GM13977 (cell line): ENCODE measurements around the gene LSM10.

Experiments
- DNase-seq: peaks from one replicate; pipeline ENCODE4 v3.0.0; 2012; ENCODE audit warnings: low spot score
- in situ Hi-C: fragments of 300-500 bp; cut with MboI; formaldehyde crosslinking; loops from one replicate; pipeline ENCODE4 v1.12.0; 2022; ENCODE audit warnings: low sequenced_read_pairs, low pct_unique_long_range_greater_than_20kb, mixed read lengths, inconsistent platforms; ENCODE audit not compliant: unreplicated experiment
- TF ChIP-seq, protein P1 (sequence below): IDR thresholded peaks from 2 replicates; pipeline ENCODE4 v1.5.1; 2012; ENCODE audit warnings: mild to moderate bottlenecking, control low read depth; ENCODE audit not compliant: insufficient read depth; ENCODE audit errors: extremely low read depth, missing control alignments

LSM10 gene

GRCh38 chr1:36440646-36441045 is 42.9 kb upstream of the LSM10 start:
- in situ Hi-C loops, result no loop called here
- TF ChIP-seq, protein P1, sequence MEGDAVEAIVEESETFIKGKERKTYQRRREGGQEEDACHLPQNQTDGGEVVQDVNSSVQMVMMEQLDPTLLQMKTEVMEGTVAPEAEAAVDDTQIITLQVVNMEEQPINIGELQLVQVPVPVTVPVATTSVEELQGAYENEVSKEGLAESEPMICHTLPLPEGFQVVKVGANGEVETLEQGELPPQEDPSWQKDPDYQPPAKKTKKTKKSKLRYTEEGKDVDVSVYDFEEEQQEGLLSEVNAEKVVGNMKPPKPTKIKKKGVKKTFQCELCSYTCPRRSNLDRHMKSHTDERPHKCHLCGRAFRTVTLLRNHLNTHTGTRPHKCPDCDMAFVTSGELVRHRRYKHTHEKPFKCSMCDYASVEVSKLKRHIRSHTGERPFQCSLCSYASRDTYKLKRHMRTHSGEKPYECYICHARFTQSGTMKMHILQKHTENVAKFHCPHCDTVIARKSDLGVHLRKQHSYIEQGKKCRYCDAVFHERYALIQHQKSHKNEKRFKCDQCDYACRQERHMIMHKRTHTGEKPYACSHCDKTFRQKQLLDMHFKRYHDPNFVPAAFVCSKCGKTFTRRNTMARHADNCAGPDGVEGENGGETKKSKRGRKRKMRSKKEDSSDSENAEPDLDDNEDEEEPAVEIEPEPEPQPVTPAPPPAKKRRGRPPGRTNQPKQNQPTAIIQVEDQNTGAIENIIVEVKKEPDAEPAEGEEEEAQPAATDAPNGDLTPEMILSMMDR, result no peak
- DNase-seq, result no peak

DNA sequence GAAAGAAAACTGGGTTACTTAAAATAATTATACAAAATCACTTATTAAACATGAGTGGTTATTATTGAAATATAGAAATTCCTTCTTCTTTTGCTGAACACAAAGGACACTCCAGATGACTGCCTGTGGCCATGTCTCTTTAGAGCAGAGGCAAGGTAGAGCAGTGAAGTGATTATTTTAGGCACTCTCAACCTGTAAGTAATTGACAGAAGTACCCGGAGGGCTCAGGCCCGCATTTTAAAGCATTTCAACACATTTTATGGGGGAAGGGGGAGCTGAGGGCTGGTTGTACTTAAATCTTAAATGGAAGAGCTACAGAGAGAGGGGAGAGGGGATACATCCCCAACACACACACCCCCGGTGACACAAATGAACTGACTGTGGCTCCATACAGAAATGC is 42.3 kb upstream of the LSM10 start:
- no peak for DNase-seq
- in situ Hi-C loops, result no loop called here
- TF ChIP-seq, protein P1, result no peak

DNA sequence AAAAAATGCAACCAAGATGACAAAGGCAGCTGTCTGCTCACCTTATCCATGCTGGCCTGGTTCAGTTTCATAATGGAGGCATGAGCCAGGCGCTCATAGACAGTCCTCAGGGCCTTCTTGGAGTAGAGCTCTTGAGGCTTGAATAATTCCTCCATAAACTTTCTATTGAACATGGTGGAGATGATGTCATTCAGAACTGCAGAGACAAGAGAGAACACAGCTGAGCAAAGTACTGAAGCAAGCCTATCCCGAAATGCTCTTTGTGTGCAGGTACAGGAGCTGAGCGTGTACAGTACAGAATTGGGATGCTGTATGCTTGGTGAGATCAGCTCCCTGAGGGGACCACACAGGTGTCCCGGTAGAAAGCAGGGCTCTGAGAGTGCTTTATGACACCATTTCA is 41.0 kb upstream of the LSM10 start:
- in situ Hi-C loops, result no loop called here
- TF ChIP-seq, protein P1, result no peak
- DNase-seq, result no peak

DNA sequence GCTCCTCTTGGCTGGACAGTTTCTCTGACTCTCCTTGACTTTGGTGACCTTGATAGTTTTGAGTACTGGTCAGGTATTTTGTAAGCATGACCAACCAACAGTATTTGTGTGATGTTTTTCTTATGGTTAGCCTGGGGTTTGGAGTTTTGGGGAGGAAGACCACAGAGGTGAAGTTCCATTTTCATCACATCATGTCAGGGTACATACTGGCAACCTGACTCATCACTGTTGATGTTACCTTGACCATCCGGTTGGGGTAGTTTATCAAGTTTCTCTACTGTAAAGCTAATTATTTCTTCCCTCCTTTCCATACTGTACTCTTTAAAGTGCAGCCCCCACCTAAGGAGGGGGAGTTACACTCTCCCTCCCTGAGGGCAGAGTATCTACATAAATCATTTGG is 39.1 kb upstream of the LSM10 start:
- in situ Hi-C loops, result no loop called here
- TF ChIP-seq, protein P1, result no peak
- DNase-seq, result no peak

DNA sequence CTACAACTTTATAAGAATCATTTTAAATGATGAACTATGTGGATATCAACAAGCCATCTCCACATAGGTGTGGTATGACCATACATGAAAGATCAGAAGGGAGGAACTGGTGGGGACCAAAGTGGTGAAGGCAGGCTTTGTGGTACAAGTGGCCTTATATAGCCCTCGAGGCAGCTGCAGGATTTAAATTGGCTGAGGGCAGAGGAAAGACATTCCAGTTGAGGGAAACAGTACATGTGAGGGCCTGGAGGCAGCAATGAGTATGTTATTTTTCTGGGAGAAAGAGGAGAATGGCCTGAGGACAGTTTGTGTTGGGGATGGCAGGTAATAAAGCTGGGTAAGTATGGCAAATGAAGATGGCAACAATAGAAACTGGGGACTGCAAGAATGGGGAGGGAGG is 35.4 kb upstream of the LSM10 start:
- no peak for DNase-seq
- TF ChIP-seq, protein P1, result no peak
- in situ Hi-C loops, result no loop called here

GRCh38 chr1:36432616-36433015 is 34.9 kb upstream of the LSM10 start:
- no peak for DNase-seq
- in situ Hi-C loops, result no loop called here
- TF ChIP-seq, protein P1, result no peak

DNA sequence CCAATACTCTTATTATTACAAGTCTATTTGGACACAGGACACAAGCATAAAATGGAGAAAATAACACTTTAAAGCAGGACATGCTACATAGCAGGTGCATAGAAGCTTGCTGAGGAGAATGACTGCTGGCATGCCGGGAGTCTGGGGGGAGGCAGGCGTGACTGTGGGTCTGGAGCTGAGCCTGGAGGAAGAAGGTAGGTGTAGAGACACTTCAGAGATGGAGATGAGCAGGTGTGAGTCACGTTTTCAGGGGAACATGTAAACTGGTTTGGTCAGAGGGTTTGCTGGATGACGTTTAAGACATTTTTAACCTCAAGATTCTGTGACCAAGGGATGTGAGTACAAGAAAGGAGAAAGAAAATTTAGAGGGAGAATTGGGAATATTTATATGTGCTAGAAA is 28.1 kb upstream of the LSM10 start:
- TF ChIP-seq, protein P1, result no peak
- no peak for DNase-seq
- in situ Hi-C loops, result no loop called here
